ENCODE results near the gene AQR. TPM values are rescaled to one million over a fixed set of nuclear protein-coding genes. Genes with fewer than 3 reads are reported as not detected.

Gene AQR
- total and polyA plus RNA-seq, 2 experiments from 2014 or later, result 42.3 to 67.3 TPM

- TF ChIP-seq CREB1 (CRISPR knock-in tag; IDR thresholded peaks at IDR 0.05; ENCODE audit: low read depth) (no peak), EZH2phosphoT487 (IDR thresholded peaks at IDR 0.05; ENCODE audit: unreplicated experiment) (no peak), ZNF114 (CRISPR knock-in tag; IDR thresholded peaks at IDR 0.05) (no peak), POLR2AphosphoS5 (IDR thresholded peaks at IDR 0.05; ENCODE audit: low read depth) (no peak), ZNF331 (CRISPR knock-in tag; IDR thresholded peaks at IDR 0.05; ENCODE audit: low read depth) (no peak), ETS1 (IDR thresholded peaks at IDR 0.05) (no peak), NANOG (IDR thresholded peaks at IDR 0.05; ENCODE audit: borderline replicate concordance) (no peak), EZH2 (IDR thresholded peaks at IDR 0.05; ENCODE audit: low read depth, unreplicated experiment) (no peak)
- TF ChIP-seq, protein P1, sequence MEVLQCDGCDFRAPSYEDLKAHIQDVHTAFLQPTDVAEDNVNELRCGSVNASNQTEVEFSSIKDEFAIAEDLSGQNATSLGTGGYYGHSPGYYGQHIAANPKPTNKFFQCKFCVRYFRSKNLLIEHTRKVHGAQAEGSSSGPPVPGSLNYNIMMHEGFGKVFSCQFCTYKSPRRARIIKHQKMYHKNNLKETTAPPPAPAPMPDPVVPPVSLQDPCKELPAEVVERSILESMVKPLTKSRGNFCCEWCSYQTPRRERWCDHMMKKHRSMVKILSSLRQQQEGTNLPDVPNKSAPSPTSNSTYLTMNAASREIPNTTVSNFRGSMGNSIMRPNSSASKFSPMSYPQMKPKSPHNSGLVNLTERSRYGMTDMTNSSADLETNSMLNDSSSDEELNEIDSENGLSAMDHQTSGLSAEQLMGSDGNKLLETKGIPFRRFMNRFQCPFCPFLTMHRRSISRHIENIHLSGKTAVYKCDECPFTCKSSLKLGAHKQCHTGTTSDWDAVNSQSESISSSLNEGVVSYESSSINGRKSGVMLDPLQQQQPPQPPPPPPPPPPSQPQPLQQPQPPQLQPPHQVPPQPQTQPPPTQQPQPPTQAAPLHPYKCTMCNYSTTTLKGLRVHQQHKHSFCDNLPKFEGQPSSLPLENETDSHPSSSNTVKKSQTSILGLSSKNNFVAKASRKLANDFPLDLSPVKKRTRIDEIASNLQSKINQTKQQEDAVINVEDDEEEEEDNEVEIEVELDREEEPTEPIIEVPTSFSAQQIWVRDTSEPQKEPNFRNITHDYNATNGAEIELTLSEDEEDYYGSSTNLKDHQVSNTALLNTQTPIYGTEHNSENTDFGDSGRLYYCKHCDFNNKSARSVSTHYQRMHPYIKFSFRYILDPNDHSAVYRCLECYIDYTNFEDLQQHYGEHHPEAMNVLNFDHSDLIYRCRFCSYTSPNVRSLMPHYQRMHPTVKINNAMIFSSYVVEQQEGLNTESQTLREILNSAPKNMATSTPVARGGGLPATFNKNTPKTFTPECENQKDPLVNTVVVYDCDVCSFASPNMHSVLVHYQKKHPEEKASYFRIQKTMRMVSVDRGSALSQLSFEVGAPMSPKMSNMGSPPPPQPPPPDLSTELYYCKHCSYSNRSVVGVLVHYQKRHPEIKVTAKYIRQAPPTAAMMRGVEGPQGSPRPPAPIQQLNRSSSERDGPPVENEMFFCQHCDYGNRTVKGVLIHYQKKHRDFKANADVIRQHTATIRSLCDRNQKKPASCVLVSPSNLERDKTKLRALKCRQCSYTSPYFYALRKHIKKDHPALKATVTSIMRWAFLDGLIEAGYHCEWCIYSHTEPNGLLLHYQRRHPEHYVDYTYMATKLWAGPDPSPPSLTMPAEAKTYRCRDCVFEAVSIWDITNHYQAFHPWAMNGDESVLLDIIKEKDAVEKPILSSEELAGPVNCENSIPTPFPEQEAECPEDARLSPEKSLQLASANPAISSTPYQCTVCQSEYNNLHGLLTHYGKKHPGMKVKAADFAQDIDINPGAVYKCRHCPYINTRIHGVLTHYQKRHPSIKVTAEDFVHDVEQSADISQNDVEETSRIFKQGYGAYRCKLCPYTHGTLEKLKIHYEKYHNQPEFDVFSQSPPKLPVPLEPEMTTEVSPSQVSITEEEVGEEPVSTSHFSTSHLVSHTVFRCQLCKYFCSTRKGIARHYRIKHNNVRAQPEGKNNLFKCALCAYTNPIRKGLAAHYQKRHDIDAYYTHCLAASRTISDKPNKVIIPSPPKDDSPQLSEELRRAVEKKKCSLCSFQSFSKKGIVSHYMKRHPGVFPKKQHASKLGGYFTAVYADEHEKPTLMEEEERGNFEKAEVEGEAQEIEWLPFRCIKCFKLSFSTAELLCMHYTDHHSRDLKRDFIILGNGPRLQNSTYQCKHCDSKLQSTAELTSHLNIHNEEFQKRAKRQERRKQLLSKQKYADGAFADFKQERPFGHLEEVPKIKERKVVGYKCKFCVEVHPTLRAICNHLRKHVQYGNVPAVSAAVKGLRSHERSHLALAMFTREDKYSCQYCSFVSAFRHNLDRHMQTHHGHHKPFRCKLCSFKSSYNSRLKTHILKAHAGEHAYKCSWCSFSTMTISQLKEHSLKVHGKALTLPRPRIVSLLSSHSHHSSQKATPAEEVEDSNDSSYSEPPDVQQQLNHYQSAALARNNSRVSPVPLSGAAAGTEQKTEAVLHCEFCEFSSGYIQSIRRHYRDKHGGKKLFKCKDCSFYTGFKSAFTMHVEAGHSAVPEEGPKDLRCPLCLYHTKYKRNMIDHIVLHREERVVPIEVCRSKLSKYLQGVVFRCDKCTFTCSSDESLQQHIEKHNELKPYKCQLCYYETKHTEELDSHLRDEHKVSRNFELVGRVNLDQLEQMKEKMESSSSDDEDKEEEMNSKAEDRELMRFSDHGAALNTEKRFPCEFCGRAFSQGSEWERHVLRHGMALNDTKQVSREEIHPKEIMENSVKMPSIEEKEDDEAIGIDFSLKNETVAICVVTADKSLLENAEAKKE (CRISPR knock-in tag; IDR thresholded peaks at IDR 0.05), result no peak
- TF ChIP-seq, protein P2, sequence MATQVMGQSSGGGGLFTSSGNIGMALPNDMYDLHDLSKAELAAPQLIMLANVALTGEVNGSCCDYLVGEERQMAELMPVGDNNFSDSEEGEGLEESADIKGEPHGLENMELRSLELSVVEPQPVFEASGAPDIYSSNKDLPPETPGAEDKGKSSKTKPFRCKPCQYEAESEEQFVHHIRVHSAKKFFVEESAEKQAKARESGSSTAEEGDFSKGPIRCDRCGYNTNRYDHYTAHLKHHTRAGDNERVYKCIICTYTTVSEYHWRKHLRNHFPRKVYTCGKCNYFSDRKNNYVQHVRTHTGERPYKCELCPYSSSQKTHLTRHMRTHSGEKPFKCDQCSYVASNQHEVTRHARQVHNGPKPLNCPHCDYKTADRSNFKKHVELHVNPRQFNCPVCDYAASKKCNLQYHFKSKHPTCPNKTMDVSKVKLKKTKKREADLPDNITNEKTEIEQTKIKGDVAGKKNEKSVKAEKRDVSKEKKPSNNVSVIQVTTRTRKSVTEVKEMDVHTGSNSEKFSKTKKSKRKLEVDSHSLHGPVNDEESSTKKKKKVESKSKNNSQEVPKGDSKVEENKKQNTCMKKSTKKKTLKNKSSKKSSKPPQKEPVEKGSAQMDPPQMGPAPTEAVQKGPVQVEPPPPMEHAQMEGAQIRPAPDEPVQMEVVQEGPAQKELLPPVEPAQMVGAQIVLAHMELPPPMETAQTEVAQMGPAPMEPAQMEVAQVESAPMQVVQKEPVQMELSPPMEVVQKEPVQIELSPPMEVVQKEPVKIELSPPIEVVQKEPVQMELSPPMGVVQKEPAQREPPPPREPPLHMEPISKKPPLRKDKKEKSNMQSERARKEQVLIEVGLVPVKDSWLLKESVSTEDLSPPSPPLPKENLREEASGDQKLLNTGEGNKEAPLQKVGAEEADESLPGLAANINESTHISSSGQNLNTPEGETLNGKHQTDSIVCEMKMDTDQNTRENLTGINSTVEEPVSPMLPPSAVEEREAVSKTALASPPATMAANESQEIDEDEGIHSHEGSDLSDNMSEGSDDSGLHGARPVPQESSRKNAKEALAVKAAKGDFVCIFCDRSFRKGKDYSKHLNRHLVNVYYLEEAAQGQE (IDR thresholded peaks at IDR 0.05; ENCODE audit: unreplicated experiment), result no peak
- ATAC-seq, result no peak
- Histone ChIP-seq H3K4me1 (ENCODE audit: insufficient read depth) (no peaks in the 10 kb centered on the region), H3K27ac (ENCODE audit: low read depth) (no peak overlapping the region), H3K27me3 (ENCODE audit: insufficient read depth) (no peaks in the 10 kb centered on the region), H3K79me2 (replicated peaks; ENCODE audit: insufficient read depth) (no peaks in the 10 kb centered on the region), H2AFZ (no peak overlapping the region), H3K4me2 (no peak overlapping the region), H3F3A (replicated peaks; ENCODE audit: low read depth) (no peaks in the 10 kb centered on the region), H4K20me1 (replicated peaks; ENCODE audit: insufficient read depth) (no peaks in the 10 kb centered on the region), H3K36me3 (ENCODE audit: insufficient read depth) (peaks cover 8% of the 10 kb centered on the region), H3K4me3 (no peak overlapping the region), H3K9me2 (ENCODE audit: insufficient read depth) (no peaks in the 10 kb centered on the region)
- peaks cover 58% of the 10 kb centered on the region for H3K36me3 Mint-ChIP-seq (ENCODE audit: low read depth)
- no peak overlapping the region for H3K4me3 Mint-ChIP-seq
- H3K27me3 Mint-ChIP-seq (ENCODE audit: insufficient read depth, low read depth, poor library complexity), result no peaks in the 10 kb centered on the region
- no peaks in the 10 kb centered on the region for H3K4me1 Mint-ChIP-seq
- no peak for DNase-seq (ENCODE audit: low spot score)
- H3K9me3 Mint-ChIP-seq, result no peaks in the 10 kb centered on the region
- H3K27ac Mint-ChIP-seq, result no peak overlapping the region
These were observed 85.9 kb downstream of the AQR start for GRCh38 chr15:34883633-34884032.

All from GM23338 (cell line).